Embryonic facial prominence (tissue), 1 donor: Measurements from ENCODE around the gene HAP1.
"Not testable (repeated sequence)": the region's sequence is repeated elsewhere in the genome, so short reads cannot be mapped to it uniquely, and the experiment has no call there.

Experiments used
- DNase-seq: peaks from one replicate; pipeline ENCODE4 v3.0.0-alpha.2; 2016; ENCODE audit errors: extremely low spot score

HAP1 gene, protein sequence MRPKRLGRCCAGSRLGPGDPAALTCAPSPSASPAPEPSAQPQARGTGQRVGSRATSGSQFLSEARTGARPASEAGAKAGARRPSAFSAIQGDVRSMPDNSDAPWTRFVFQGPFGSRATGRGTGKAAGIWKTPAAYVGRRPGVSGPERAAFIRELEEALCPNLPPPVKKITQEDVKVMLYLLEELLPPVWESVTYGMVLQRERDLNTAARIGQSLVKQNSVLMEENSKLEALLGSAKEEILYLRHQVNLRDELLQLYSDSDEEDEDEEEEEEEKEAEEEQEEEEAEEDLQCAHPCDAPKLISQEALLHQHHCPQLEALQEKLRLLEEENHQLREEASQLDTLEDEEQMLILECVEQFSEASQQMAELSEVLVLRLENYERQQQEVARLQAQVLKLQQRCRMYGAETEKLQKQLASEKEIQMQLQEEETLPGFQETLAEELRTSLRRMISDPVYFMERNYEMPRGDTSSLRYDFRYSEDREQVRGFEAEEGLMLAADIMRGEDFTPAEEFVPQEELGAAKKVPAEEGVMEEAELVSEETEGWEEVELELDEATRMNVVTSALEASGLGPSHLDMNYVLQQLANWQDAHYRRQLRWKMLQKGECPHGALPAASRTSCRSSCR

DNA sequence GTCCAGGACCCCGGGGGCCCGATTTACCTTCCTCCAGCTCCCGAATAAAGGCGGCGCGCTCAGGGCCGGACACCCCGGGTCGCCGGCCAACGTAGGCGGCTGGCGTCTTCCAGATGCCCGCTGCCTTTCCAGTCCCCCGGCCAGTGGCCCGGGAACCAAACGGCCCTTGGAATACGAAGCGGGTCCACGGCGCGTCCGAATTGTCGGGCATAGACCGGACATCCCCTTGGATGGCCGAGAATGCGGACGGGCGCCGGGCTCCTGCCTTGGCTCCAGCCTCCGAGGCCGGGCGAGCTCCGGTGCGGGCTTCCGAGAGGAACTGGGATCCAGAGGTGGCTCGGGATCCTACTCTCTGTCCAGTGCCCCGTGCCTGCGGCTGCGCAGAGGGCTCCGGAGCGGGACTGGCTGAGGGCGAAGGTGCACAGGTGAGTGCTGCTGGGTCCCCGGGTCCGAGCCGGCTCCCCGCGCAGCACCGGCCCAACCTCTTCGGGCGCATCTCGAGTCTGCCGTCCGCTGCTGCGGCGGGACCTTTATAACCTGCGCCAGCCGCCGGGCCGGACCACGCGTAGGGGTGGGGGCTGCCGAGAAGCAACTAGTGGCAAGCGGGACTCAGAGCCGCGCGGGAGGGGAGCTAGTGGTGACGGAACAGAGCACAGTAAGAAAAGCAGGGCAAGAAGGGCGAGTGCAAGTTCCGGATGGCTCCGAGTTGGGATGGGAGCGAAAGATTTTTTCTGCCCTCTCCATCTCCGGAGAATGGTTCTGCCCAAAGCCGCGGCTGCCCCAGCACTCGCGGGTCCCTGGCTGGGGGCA lies at the start of gene HAP1:
HAP1 (minus strand) TSS at position 505 of the 810 bp plus-strand sequence; CDS start at position 496, 9 bp downstream.
- no peak for DNase-seq

DNA sequence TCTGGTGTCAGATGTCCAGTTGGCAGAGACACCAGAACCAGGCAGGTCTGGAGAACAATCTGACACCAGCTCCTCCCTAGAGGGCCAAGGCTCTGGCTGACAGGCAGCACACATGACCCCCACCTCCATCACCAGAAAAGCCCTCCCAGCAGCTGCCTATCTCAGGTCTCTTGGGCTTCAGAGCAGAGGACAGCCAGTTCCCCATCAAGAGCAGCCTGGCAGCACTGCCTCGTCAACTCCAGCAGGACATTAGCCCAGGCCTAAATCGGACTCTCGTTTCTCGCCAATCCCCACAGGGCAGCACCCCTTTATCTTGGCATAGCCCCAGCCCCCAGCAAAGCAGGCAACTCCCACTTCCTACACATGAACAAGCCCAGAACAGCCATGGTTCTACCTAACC lies 47.7 kb upstream of the HAP1 start:
- no peak for DNase-seq

DNA sequence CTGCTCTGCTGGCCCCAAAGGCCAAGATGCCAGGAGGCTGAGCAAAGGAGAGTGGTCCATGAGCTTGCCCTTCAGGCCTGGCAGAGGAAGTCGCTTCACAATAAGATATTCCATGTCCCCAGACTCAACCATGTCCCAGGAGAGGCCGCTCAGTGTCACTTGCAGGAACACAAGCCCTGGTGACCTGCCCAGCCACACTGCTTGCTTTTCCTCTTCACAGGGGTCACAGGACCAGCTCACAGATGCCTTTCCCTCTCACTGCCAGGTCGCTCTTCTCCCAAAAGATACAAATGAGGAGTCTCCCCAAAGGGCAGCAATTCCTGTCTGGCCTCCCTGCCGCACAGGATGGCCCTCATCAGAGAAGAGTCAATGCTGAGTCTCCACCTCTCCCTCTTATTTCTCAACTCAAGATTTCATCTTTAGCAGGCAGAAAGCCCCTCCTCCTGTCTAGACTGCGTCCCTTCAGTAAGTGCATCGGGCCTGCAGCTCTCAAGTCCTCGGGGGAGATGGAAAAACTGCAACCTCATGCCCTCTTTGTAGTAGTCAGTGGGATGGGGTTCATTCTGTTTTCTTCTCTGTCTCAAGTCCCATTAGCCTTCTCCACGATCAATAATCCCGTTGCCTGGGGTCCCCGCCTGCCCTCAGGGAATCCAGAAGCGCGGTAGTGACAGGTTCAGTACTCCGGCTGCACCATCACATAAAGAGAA lies 47.1 kb upstream of the HAP1 start:
- no peak for DNase-seq

DNA sequence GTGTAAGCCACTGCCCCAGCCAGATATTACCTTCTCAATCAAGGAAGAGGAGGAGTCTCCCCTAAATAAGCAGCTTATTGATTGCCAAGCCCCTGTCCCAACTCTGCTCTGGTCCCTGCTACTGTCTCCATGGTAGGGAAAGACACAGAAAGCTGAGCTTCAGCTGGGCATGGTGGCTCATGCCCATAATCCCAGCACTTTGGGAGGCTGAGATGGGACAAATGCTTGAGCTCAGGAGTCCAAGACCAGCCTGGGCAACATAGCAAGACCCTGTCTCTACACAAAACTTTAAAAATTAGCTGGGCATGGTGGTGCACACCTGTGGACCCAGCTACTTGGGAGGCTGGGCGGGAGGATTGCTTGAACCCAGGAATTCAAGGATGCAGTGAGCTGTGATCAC lies 45.5 kb upstream of the HAP1 start:
- DNase-seq = no peak

DNA sequence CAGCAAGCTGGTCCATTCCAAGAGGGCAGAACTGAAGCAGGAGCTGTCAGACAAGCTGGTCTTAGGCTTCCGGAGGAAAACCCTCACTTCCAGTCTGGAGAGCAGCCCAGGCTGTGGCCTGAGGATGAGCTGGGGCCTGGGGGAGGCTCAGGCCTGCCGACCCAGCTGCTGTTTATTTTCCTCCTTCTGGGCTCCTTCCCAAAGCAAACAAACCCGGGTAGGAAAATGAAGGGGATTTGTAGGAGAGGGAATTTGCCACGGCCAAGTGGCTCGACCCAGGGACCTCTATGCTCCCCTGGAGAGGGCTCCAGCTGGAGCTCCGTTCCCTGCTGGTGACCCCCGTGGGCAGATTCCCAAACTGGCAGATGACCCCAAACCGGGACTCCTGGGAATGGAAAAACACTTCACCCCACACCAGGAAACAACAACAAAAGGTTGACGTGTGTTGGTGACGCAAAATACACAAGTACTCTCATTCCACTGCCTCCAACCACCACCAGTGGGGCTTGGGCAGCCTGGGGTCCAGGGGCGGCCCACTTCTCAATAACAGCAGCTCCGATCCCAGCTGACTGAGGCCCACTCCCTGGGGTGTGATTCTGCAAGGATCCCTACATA lies 43.2 kb upstream of the HAP1 start:
- DNase-seq = no peak

DNA sequence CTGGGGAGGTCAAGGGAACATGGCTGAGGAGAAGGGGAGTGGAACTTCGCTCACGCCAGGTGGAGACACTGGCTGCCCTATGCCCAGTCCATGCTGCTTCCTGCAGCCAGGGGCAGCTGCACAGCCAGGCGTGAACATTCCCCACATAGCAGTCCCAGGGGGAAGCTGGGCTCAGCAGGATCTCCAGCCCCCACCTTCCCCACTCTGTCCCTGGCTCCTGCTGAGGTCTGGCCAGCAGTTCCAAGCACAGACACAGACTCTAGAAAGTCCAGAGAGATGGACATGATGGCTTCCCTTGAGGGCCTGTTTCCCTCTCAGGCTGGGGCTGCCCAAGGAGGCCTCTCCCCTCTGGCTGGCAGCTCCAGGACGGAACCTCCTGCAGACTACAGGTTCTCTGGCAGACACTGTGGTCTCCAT lies 42.7 kb upstream of the HAP1 start:
- DNase-seq = no peak

DNA sequence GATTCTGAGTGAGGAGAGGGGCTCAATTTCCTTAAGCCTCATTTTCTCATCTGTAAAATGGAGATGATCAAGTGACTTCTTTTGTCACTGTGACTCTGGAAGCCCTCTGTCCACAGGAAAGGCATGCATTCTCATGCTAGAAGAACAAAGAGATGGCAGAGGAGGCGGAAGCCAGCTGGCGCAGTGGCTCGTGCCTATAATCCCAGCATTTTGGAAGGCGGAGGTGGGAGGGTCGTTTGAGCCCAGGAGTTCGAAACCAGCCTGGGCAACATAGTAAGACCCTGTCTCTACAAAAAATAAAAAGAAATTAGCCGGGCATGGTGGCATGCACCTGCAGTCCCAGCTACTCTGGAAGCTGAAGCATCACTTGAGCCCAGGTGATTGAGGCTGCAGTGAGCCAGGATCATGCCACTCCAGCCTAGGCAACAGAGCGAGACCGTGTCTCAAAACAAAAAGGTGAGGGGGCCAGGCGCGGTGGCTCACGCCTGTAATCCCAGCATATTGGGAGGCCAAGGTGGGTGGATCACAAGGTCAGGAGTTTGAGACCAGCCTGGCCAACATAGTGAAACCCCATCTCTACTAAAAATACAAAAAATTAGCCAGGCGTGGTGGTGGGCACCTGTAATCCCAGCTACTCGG lies 41.9 kb upstream of the HAP1 start:
- not testable (repeated sequence) for DNase-seq

DNA sequence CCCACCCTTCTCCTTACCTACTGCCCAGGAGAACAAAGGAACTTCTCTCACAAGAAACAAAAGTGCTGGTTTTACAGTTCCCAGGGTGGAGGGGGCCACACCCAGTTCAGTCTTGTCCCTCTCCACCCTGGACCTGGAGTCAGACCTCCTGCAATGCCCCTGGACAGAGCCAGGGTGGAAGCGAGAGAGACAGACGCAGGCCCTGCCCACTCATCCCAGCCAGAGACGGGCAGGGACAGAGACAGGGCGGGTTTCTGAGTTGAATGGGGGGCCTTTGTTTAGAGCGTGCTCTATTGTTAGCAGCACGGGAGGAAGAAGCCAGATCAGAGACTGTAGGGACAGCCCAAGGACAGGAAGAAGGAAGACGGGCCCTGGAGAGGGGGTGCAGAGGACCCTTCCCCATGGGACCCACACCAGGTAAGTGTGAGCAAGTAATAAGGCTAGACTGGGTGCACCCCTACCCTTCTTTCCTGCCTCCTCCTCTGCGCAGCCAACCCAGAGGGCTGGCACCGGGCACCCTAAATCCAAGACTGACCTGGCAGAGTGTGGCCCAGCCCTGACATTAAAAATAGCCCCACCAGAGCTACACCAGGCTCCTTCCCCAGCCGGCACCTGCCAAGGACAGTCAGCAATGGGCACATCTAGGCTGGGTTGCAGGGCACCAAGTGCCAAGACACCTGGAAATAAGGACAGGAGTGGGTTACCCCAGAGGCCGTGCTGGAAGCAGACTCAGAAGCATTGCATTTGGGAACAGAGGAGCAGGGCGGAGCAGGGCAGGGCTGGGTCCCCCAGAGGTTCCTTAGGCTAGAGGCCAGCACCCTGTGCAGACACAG lies 41.2 kb upstream of the HAP1 start:
- DNase-seq = no peak

DNA sequence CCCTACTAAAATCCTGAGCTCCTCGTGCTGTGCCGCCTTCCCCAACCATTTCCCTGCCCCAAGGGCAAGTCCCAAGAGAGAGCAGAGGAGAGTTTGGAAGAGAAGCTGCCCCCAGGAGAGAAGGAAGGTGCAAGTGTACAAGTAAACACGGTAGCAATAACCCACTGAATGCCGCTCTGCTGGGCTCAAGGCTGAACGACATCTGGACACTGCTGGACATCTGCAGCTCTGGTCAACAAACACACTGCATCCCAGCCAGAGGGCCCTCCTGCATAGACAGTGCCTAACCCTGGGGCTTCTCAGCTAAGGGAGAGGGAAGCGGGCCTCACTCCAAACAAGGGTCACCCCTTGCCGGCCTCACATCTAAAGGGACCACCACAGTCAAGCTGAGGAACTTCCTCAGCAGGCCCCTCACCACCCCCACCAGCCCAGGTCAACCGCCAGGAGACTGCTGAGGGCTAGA lies 39.3 kb upstream of the HAP1 start:
- DNase-seq = no peak

DNA sequence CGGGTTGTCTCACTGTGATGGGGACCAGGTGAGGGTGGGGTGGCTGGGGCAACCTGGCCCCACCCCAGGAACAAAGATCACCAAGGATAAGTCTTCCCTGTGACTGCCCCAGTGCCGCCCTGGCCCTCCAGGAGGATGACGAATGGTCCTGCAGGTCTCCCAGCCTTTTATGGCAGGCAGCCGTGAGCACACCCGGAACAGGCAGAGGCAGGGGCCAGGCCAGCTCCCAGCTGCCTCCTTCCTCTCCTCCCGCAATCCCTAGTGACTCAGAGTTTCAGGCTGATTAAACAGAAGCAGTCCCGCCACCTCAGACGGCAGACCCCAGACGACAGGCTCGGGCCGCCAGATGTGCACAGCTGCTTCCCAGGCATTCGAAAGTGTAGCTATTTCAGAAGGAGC lies 38.7 kb upstream of the HAP1 start:
- no peak for DNase-seq

DNA sequence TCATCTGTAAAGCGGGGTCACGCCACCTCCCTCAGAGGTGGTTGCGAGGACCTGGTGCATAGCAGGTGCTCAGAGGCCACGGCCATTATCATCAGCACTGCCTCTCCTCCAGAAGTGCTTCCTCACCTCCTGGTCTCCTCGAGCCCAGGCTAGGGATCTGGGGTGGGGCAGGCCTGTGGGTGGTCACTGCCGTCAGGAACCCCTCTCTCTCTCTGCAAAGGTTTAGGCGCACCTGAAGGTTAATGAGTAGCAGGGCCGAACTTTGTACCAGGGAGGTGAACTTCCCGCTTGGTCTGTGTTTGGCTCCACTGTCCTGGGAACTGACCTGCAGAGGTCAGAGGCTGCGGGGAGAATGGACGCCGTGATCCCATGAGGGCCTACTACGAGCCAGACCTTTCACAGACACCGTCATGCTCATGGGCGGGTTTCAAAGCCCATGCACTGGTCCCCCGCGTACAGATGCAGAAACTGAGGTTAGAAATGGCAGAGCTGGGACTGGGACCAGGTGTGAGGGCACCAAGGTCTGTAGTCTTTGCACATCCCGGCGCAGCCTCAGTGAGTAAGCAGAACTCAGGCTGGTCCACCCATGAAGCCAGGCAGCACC lies 38.2 kb upstream of the HAP1 start:
- DNase-seq = no peak

DNA sequence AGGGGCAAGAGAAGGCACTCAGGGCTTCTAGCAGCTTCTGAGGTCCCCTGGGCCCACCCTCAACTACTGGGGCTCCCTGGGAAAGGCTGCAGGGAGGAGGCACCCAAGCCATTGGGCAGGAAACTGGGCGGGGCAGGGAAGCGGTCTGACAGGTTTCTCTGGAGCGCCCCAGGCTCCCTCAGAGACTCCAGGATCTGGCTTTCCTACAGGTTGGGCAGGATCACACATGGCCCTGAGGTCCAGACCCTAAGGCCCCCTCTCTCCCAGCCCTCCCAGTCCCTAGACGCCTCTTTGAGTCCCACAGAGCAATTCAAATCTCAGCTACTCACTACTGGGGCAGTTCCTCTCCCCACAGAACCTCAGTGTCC lies 37.8 kb upstream of the HAP1 start:
- no peak for DNase-seq

DNA sequence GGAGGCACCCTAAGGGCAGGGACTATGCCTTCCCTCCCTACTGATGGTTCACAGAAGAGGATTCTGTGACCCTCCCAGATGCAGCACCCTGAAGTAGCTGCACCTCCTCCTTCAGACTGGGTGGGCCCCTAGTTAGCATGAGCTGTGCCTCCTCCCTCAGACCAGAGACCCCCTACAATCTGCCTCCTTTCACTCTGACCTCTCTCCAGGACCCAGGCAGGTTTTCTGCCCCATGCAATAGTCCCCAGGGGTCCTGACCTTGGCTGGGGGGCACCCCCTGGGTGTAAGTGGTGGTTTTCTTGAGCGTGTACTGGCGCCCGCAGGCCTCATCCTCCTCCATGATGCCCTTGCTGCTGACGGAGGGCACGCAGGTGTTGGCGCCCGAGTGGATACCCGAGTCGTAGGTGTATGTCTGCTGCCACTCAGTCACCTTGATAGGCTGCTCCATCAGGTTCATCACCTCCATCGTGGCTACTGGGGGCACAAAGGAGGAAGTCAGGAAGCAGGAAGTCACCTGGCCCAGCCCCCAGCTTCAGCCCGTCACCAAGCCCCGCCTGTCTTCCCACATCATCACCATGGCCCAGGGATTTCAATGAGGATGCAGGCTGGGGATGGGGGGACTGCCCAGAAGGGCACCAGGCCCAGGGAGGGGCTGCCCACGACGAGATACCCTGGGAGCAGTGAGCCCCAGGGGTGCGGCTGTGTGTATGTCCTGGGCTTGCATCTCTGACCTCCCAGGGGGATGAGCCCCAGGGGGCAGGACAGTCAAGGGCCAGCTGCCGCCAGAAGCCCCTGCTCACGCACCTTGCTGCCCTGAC lies 37.2 kb upstream of the HAP1 start:
- no peak for DNase-seq

DNA sequence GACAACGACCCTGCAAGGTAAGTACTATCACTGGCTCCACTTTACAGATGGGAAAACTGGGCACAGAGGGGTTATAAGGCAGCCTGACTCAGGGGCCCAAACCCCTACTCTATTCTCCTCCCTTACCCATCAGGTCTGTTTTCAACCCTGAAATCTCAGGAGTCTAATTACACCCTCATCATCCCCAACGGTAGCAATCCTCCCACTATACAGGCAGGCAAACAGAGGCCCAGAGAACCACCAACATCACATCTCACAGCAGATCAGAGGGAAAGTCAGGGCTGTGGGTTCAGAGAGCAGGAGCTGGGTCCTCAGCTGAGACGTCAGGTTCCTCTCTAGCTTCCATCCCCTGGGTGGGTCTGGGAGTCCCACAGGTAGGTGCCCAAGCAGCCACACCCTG lies 35.5 kb upstream of the HAP1 start:
- no peak for DNase-seq

DNA sequence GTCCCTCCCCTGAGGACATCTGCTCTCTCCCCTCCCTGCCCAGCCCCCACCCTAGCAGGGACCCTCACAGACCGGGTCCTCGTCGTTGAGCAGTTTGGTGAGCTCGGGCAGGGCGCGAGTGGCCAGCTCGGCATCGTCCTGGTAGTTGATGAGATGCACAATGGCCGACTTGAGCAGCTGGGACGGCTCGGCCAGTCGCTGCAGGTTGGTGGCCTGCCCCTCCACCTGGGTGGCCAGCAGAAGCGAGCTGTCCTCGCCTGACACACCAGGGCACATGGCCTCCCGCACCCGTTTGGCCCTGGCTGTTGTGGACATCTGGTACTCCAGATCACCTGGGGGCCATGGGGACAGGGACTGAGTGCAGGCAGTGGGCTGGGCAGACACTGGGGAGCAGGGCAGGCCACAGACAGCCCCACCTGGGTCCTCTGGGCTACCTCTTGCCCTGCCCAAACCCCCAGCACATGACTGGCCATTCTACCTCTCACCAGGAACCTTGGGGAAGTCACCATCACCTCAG lies 35.0 kb upstream of the HAP1 start:
- DNase-seq = no peak

DNA sequence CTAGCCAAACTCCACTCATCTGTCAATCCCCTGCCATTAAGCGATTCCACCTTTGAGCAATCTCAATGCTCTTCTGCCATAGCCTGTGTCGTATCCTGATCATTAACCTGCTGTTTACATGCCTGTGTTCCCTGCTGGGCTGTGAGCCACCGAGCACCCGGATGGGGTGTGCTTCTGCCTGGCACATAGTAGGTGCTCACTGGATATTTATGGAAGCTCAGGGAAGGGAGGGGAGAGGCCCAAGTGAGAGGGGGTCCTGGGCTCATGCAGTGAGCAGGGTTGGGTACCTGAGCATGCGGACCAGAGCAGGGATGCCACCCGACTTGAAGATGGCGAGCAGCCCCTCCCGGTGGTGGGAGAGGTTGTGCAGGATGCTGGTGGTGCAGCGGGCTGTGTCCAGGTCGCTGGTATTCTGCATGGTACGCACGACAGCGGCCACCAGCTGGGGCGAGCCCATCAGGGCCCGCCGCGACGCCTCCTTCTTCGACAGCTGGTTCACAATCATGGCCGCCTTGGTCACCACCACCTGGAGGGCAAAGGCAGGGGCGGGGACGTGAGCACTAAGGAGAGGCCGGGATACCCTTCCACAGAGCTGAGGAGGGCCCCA lies 34.3 kb upstream of the HAP1 start:
- no peak for DNase-seq

DNA sequence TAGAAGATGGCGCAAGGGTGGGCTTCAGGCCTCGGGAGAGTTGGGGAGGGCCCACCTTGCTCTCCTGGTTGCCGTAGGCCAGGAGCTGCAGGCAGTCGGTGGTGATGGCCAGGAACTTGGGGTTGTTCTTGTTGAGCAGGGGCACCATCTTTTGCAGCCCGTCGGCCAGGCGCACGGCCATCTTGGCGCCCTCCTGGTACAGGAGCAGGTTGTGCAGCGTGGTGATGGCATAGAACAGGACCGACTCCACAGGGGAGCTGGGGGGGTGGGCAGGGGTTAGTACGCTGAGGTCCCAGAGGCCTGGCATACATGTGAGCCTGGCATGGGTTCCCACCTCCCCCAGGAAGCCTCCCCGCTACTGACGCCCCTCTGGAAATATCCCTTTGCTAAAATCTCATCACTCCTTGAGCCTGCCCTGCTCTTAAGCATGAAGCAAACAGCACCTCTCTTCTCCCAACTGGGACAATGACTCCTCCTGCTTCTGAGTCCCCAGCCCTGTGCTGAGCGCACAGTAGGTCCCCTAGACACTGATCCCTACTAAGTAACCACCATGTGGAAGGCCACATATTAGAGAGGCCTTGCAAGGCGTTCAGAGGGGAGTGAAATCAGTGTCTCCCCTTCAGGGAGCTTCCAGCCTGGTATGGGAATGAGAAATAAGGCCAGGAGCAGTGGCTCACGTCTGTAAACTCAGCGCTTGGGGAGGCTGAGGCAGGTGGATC lies 33.0 kb upstream of the HAP1 start:
- DNase-seq = no peak
